Lower leg skin (tissue), 4 donors: ENCODE data around the gene SOX5. TPM values are rescaled to one million over a fixed set of nuclear protein-coding genes. Genes with fewer than 3 reads are reported as not detected.

Source experiments
- DNase-seq, 2 donors: peaks; one replicate each; pipeline ENCODE4 v3.0.0-alpha.2; 2019; ENCODE audit warnings: low spot score in 2 of 2
- H3K4me3 ChIP-seq: fragments of 200-600 bp; sonication (generic); 2 replicates; pipeline ENCODE4 v1.5.1; 2017; ENCODE audit warnings: mild to moderate bottlenecking, low read depth; ENCODE audit not compliant: poor library complexity, severe bottlenecking
- CTCF ChIP-seq, 3 donors: fragments of 450-650 bp; IDR thresholded peaks; one replicate each; pipeline ENCODE4 v1.5.1; 2016; ENCODE audit warnings: antibody characterized with exemption in 3 of 3, mild to moderate bottlenecking in 3 of 3, moderate library complexity in 2 of 3
- POLR2A ChIP-seq, 2 donors: fragments of 450-650 bp; IDR thresholded peaks; one replicate each; pipeline ENCODE4 v1.6.1; 2016 to 2017; ENCODE audit warnings: antibody characterized with exemption in 2 of 2, mild to moderate bottlenecking in 1 of 2, moderate library complexity in 1 of 2
- WGBS, 2 donors: methylation state at CpG; one replicate each; pipeline ENCODE4 v1.1.5; 2018; 5-methylcytosine and 5-hydroxymethylcytosine counted together
- intact Hi-C: fragments of 100-400 bp; cut with DNase I; formaldehyde crosslinking; loops from one replicate; pipeline ENCODE4 v1.15.0; 2023; ENCODE audit warnings: low total_unique reads
- total RNA-seq, 4 donors: library from RNA; depleted of rRNA; stranded (reverse); fragments of >200 nt; gene quantifications; one replicate each; pipeline ENCODE4 v1.1.0, GENCODE V29; 2016

The SOX5 gene
- total RNA-seq, 4 donors from 2014 or later = 23.7 to 59.7 (median 33.6) TPM

GRCh38 chr12:23560611-23561010, 388.9 kb downstream of the SOX5 start:
- 88 to 91% methylated on average over 2 of the region's 2 CpGs for WGBS, 2 donors
- TF ChIP-seq CTCF (IDR thresholded peaks at IDR 0.05) = no peak
- TF ChIP-seq POLR2A (IDR thresholded peaks at IDR 0.05) = no peak
- H3K4me3 ChIP-seq = no peak overlapping the region
- no peak for DNase-seq
- intact Hi-C loops = no loop called here

- intact Hi-C loops = no loop called here
- WGBS, 2 donors = 79 to 85% methylated on average over 2 of the region's 2 CpGs
- TF ChIP-seq POLR2A (IDR thresholded peaks at IDR 0.05) (no peak), CTCF (IDR thresholded peaks at IDR 0.05) (no peak)
- DNase-seq = no peak
- no peak overlapping the region for H3K4me3 ChIP-seq
These were observed 390.2 kb downstream of the SOX5 start for GRCh38 chr12:23559268-23559753.

GRCh38 chr12:23556661-23557060, 392.8 kb downstream of the SOX5 start:
- intact Hi-C loops = no loop called here
- 89 to 91% methylated on average over 5 of the region's 5 CpGs for WGBS, 2 donors
- no peak overlapping the region for H3K4me3 ChIP-seq
- DNase-seq = no peak
- TF ChIP-seq CTCF (IDR thresholded peaks at IDR 0.05) (no peak), POLR2A (IDR thresholded peaks at IDR 0.05) (no peak)

GRCh38 chr12:23555825-23556207, 393.7 kb downstream of the SOX5 start:
- TF ChIP-seq POLR2A (IDR thresholded peaks at IDR 0.05) (no peak), CTCF (IDR thresholded peaks at IDR 0.05) (no peak)
- intact Hi-C loops = no loop called here
- no peak for DNase-seq
- no peak overlapping the region for H3K4me3 ChIP-seq
- WGBS, 2 donors = 56 to 57% methylated on average over 2 of the region's 2 CpGs

- WGBS, 2 donors = 73 to 85% methylated on average over 4 of the region's 4 CpGs
- H3K4me3 ChIP-seq = no peak overlapping the region
- no peak for DNase-seq
- intact Hi-C loops = no loop called here
- TF ChIP-seq POLR2A (IDR thresholded peaks at IDR 0.05) = no peak
- no peak for TF ChIP-seq CTCF (IDR thresholded peaks at IDR 0.05)
These were observed 394.2 kb downstream of the SOX5 start for GRCh38 chr12:23555180-23555824.

- TF ChIP-seq POLR2A (IDR thresholded peaks at IDR 0.05) = no peak
- no peak for TF ChIP-seq CTCF (IDR thresholded peaks at IDR 0.05)
- no peak for DNase-seq
- WGBS, 2 donors = 78 to 79% methylated on average over 1 of the region's 1 CpG
- no peak overlapping the region for H3K4me3 ChIP-seq
- intact Hi-C loops = no loop called here
These were observed 397.1 kb downstream of the SOX5 start for GRCh38 chr12:23552417-23552816.
